ENCODE measurements around the gene BLID. TPM values are rescaled to one million over a fixed set of nuclear protein-coding genes. Genes with fewer than 3 reads are reported as not detected.

BLID gene
- polyA plus RNA-seq, 1 experiment = 0.16 TPM

GRCh38 chr11:122155765-122156527 lies 39.9 kb upstream of the BLID start:
- ChIA-PET POLR2A (no interaction called here), CTCF (no interaction called here)
- Histone ChIP-seq H3K27me3 (ENCODE audit: control insufficient read depth, insufficient read depth, low read length) (no peaks in the 10 kb centered on the region), H3K4me3 (ENCODE audit: low read depth, low read length) (no peak overlapping the region), H3K36me3 (ENCODE audit: control insufficient read depth, insufficient read depth, low read length) (peaks cover 5% of the 10 kb centered on the region)
- no peak for DNase-seq (ENCODE audit: low read depth)
- no peak for TF ChIP-seq CTCF (IDR thresholded peaks at IDR 0.05; ENCODE audit: insufficient read depth, low read depth, low read length)

GRCh38 chr11:122154994-122155393 lies 39.0 kb upstream of the BLID start:
- ChIA-PET CTCF (no interaction called here), POLR2A (no interaction called here)
- no peak for DNase-seq (ENCODE audit: low read depth)
- Histone ChIP-seq H3K27me3 (ENCODE audit: control insufficient read depth, insufficient read depth, low read length) (no peaks in the 10 kb centered on the region), H3K36me3 (ENCODE audit: control insufficient read depth, insufficient read depth, low read length) (peaks cover 4% of the 10 kb centered on the region), H3K4me3 (ENCODE audit: low read depth, low read length) (no peak overlapping the region)
- no peak for TF ChIP-seq CTCF (IDR thresholded peaks at IDR 0.05; ENCODE audit: insufficient read depth, low read depth, low read length)

- no peak for TF ChIP-seq CTCF (IDR thresholded peaks at IDR 0.05; ENCODE audit: insufficient read depth, low read depth, low read length)
- Histone ChIP-seq H3K27me3 (ENCODE audit: control insufficient read depth, insufficient read depth, low read length) (no peaks in the 10 kb centered on the region), H3K4me3 (ENCODE audit: low read depth, low read length) (no peak overlapping the region), H3K36me3 (ENCODE audit: control insufficient read depth, insufficient read depth, low read length) (peaks cover 4% of the 10 kb centered on the region)
- ChIA-PET POLR2A (no interaction called here), CTCF (interaction anchor here (0.6 to 1.4 kb wide), 3 partner anchors 10 to 11 kb away, joined by 3 to 4 read pairs (median 4); no protein-coding TSS in a partner anchor)
- no peak for DNase-seq (ENCODE audit: low read depth)
These were observed 38.2 kb upstream of the BLID start for GRCh38 chr11:122154227-122154626.

- Histone ChIP-seq H3K36me3 (ENCODE audit: control insufficient read depth, insufficient read depth, low read length) (peaks cover 4% of the 10 kb centered on the region), H3K4me3 (ENCODE audit: low read depth, low read length) (no peak overlapping the region), H3K27me3 (ENCODE audit: control insufficient read depth, insufficient read depth, low read length) (no peaks in the 10 kb centered on the region)
- POLR2A ChIA-PET = no interaction called here
- no peak for TF ChIP-seq CTCF (IDR thresholded peaks at IDR 0.05; ENCODE audit: insufficient read depth, low read depth, low read length)
- CTCF ChIA-PET = interaction anchor here (1.1 to 1.4 kb wide), 2 partner anchors 10 to 12 kb away, joined by 4 read pairs; no protein-coding TSS in a partner anchor
- no peak for DNase-seq (ENCODE audit: low read depth)
These were observed 37.7 kb upstream of the BLID start for GRCh38 chr11:122153746-122154145.

- no peak for DNase-seq (ENCODE audit: low read depth)
- Histone ChIP-seq H3K4me3 (ENCODE audit: low read depth, low read length) (no peak overlapping the region), H3K27me3 (ENCODE audit: control insufficient read depth, insufficient read depth, low read length) (no peaks in the 10 kb centered on the region), H3K36me3 (ENCODE audit: control insufficient read depth, insufficient read depth, low read length) (no peaks in the 10 kb centered on the region)
- ChIA-PET POLR2A (no interaction called here), CTCF (interaction anchor here (0.6 kb wide), 1 partner anchor 1045 kb away, joined by 3 read pairs; the partner anchor contains the start of gene CLMP)
- TF ChIP-seq CTCF (IDR thresholded peaks at IDR 0.05; ENCODE audit: insufficient read depth, low read depth, low read length) = no peak
These were observed 34.5 kb upstream of the BLID start for GRCh38 chr11:122150216-122151124.

Measured in BJ (cell line).